GM18519 (cell line): ENCODE data around the gene NR3C1.
A peak's percentile ranks its signal among the peaks of the same experiment; 100 is the strongest.

Source experiments
- ATAC-seq: cut with Tn5 transposase; IDR thresholded peaks from one replicate; pipeline ENCODE4 v1.9.1; 2021; ENCODE audit warnings: mild to moderate bottlenecking, moderate library complexity; ENCODE audit not compliant: unreplicated experiment, low FRiP score

Gene NR3C1

DNA sequence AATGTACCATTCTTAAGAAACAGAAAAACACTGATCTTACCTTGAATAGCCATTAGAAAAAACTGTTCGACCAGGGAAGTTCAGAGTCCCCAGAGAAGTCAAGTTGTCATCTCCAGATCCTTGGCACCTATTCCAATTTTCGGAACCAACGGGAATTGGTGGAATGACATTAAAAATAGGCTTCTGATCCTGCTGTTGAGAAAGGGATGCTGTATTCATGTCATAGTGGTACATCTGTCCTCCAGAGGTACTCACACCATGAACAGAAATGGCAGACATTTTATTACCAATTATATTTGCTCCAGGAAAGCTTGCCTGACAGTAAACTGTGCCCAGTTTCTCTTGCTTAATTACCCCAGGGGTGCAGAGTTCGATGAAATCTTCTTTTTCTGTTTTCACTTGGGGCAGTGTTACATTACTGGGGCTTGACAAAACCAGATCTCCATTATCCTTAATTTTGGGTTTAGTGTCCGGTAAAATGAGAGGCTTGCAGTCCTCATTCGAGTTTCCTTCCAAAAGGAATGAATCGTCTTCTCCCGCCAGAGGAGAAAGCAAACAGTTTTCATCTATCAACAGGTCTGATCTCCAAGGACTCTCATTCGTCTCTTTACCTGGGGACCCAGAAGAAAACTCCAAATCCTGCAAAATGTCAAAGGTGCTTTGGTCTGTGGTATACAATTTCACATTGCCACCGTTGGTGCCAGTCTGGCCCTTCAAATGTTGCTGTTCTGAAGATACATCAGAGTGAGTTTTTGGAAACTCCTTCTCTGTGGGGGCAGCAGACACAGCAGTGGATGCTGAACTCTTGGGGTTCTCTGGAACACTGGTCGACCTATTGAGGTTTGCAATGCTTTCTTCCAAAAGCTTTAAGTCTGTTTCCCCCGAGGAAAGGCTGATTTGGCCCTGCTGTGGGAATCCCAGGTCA is 3.6 kb downstream of the NR3C1 start:
- ATAC-seq = no peak

GRCh38 chr5:143398451-143399237 is 4.8 kb downstream of the NR3C1 start:
- no peak for ATAC-seq

DNA sequence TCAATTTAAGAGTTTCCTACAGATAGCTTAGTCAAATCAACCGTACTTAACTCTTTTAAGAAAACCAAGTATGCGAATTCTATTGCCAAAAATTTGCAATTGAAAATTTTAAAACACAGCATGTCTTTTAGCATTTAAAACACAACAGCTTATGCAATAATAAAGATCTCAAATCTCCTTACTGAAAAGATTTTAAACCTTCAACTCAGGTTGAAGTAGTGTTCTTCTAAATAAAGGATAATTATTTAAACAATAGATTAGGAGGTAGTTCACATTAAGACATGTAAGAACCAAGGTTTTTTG is 5.5 kb downstream of the NR3C1 start:
- no peak for ATAC-seq

- no peak for ATAC-seq
Measured at GRCh38 chr5:143397302-143398052, 6.0 kb downstream of the NR3C1 start.

DNA sequence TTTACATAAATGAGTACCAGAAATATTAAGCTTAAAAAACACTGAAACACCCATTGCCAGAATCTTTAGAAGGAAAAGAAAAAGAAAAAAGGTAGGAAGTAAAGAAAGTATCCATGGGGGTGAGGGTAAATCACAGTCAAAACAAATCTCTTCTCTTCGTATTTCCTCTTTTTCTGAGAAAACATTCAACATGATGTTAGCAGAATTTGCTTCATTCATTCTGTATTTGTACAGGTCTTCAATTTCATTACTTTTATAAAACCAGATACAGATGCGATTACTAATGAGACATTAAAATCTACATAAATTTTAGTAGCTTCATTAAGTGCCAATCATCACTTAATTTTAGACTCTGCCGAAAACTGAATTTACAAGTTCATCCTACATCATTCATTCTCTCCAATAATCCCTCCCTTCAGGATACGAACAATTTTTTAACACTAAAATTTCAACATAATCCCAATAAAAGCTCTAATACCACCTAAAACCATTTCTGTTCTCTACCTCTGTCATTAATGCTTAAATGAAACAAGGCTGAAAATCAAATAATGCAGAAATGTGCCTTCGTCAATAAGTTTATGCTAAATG is 7.0 kb downstream of the NR3C1 start:
- ATAC-seq = no peak

DNA sequence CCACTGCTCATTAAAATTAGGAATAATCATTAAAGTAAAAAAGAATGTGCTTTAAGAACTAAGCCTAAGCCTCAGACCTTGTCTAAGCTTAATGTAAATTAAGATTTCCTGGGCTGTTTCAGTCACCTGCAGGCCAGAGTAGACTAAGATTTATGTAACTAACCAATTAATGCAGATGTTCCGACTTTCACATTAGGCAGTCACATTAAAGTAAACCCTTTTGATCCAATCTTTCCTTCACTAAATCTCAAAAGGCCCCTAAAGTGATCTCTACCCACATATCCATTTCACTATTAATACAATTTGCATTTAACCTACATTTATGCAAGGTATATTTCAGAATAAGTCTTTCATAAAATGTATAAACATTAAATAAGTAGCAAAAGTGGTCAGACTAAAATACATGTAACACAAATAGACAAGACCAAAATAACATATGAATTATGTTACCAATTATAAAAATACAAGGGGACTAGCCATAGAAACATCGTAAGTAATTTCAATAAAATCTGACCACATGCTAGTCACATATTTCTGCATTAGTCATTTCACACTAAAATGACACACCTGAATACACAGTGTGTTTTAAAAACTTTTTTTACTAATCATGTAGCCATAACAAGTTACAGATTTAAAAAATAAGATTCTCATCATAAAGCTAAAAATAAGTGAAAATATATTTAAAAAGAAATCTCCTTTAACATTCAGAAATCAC is 7.7 kb downstream of the NR3C1 start:
- peak; percentile 51 for ATAC-seq

GRCh38 chr5:143393524-143393923 is 10.0 kb downstream of the NR3C1 start:
- ATAC-seq = no peak

- ATAC-seq = no peak
Measured at GRCh38 chr5:143390941-143391340, 12.5 kb downstream of the NR3C1 start.

GRCh38 chr5:143390258-143390657 is 13.2 kb downstream of the NR3C1 start:
- ATAC-seq = no peak

DNA sequence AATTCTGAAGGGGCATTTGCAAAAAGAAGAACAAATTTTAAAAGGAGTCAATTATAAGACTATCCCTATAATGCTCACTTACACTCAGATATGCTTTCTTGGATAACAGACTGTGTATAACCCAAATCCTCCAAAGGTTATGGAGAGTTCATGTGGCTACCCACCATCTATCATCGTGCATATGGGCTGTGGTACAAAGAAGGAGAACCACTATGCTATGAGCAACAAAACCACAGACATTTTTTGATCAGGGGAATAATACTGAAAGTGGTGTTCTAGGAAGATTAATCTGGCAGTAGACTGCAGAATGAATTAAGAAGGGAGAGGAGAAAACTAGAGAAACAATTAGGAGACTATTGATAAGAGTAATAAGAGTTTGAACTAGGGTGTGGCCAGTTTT is 16.8 kb downstream of the NR3C1 start:
- ATAC-seq = no peak

DNA sequence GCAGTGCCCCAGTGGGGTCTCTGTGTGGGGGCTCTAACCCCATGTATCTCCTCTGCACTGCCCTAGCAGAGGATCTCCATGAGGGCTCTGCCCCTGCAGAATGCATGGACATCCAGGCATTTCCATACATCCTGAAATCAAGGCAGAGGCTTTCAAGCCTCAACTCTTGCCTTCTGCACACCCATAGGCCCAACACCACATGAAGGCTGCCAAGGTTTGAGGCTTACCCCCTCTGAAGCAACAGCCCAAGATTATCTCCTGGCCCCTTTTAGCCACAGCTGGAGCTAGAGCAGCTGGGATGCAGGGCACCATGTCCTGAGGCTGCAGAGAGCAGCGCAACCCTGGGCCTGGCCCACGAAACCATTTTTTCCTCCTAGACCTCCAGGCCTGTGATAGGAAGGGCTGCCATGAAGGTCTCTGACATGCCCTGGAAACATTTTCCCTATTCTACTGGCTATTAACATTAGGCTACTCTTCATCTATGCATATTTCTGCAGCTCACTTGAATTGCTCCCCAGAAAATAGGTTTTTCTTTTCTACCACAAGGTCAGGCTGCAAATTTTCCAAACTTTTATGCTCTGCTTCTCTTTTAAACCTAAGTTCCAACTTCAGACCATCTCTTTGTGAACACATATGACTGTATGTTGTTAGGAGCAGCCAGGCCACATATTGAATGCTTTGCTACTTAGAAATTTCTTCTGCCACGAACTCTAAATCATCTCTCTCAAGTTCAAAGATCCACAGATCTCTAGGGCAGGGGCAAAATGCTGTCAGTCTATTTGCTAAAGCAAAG is 18.4 kb downstream of the NR3C1 start:
- no peak for ATAC-seq

- ATAC-seq = no peak
Measured at GRCh38 chr5:143383988-143384387, 19.5 kb downstream of the NR3C1 start.

GRCh38 chr5:143379606-143380005 is 23.9 kb downstream of the NR3C1 start:
- no peak for ATAC-seq

- ATAC-seq = no peak
Measured at GRCh38 chr5:143376911-143377813, 26.3 kb downstream of the NR3C1 start.

DNA sequence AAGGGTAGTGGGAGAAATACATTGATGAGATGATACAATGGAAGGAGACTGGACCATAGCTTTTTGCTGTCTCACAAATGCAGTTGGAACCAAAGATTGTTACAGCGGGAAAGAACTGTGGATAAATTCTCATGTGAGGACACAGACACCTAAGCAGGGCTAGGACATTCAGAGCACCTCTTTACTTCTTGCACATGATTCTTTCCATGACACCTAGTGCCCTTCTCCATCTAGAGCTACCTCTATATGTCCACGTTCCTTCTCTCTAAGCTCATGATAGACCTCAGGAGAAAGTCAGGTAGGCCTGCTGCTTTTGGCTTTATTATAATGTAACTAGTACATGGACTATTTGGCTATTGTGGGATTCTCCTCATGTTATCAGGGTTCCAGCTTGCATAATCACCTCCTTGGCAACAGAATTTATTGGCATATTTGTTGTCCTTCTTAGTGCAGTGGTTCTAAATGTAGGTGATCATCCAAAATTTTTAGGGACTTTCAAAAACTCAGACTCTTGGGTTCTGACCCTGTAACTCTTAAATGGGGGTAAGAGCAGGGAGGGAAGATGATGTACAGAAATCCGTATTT is 27.2 kb downstream of the NR3C1 start:
- no peak for ATAC-seq

DNA sequence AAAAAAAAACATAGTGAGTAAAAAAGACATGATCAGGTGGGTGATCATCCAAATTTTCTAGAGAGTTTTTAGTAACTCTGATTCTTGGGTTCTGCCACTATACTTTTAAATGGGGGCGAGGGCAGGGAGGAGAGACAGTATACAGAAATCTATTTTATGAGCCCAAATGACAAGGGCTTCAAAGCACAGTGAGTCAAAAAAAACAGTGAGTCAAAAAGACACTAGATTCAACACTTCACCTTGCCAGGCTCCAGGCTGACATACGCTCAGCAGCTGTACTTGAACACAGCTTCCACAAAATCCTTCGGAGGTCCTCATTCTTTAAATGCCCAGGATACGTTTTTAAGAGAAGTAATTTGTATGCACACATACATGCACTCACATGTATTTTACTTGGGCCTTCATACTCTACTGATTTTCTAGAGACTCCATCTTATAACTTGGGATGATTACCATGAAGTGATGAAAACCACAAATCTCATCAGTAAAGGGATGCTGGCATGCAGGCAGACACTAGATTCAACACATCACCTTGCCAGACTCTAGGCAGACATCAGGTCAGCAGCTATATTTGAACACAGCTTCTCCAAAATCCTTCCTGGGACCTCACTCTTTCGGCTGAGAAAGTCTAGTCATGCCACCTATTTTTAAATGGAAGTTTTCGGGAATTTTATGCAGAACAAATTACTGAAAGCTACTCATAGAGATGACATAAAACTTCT is 28.8 kb downstream of the NR3C1 start:
- no peak for ATAC-seq

DNA sequence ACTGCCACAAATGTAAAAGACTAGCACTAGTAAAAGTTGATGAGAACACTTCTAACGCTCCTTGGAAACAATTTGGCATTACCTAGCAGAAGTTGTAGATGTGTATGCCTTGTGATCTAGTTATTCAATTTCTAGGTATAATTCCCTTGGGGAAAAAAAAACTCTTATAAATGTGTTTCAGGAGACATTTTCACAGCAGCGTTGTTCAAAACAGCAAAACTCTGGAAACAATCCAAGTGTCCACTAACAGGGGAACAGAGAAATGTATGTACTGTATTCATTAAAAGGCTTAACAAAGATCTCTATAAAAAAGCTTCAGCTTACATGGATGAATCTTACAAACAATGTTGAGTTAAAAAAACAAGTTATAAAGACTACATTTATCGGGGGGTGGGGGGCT is 30.4 kb downstream of the NR3C1 start:
- ATAC-seq = no peak
